Smooth muscle cell (in vitro differentiated cells): ENCODE results near the gene TMEM54. TPM values are rescaled to one million over a fixed set of nuclear protein-coding genes. Genes with fewer than 3 reads are reported as not detected.

ENCODE experiments used
- DNase-seq: peaks from one replicate; lab custom pipeline; 2025; ENCODE audit not compliant: unreplicated experiment; lab: John Stamatoyannopoulos, UW
- H2AFZ ChIP-seq: fragments of 200-600 bp; sonication (generic); 2 replicates; pipeline ENCODE4 v1.6.0; 2016; ENCODE audit warnings: antibody characterized with exemption, low read depth, mild to moderate bottlenecking
- H3F3A ChIP-seq: fragments of 200-600 bp; sonication (generic); 2 replicates; pipeline ENCODE4 v1.6.0; 2017; ENCODE audit warnings: antibody characterized with exemption, low read depth
- H3K27ac ChIP-seq: fragments of 200-600 bp; sonication (generic); 2 replicates; pipeline ENCODE4 v1.5.1; 2016; ENCODE audit warnings: low read depth, mild to moderate bottlenecking
- H3K27me3 ChIP-seq: fragments of 200-600 bp; sonication (generic); 2 replicates; pipeline ENCODE4 v1.6.1; 2016; ENCODE audit warnings: low read depth, mild to moderate bottlenecking
- H3K36me3 ChIP-seq: fragments of 200-600 bp; sonication (generic); 2 replicates; pipeline ENCODE4 v1.5.1; 2016; ENCODE audit warnings: low read depth
- H3K4me1 ChIP-seq: fragments of 200-600 bp; sonication (generic); 2 replicates; pipeline ENCODE4 v1.5.1; 2016; ENCODE audit warnings: low read depth
- H3K4me2 ChIP-seq: fragments of 200-600 bp; sonication (generic); 2 replicates; pipeline ENCODE4 v1.6.0; 2016; ENCODE audit warnings: mild to moderate bottlenecking
- H3K4me3 ChIP-seq: fragments of 200-600 bp; sonication (generic); 2 replicates; pipeline ENCODE4 v1.5.1; 2016; ENCODE audit warnings: mild to moderate bottlenecking
- H3K79me2 ChIP-seq: fragments of 200-600 bp; sonication (generic); 2 replicates; pipeline ENCODE4 v1.6.0; 2016; ENCODE audit warnings: low read depth, mild to moderate bottlenecking
- H3K9ac ChIP-seq: fragments of 200-600 bp; sonication (generic); 2 replicates; pipeline ENCODE4 v1.6.0; 2016; ENCODE audit warnings: low read depth
- H3K9me3 ChIP-seq: fragments of 200-600 bp; sonication (generic); replicated peaks from 2 replicates; pipeline ENCODE4 v1.5.1; 2016; ENCODE audit warnings: low read depth
- H4K20me1 ChIP-seq: fragments of 200-600 bp; sonication (generic); 2 replicates; pipeline ENCODE4 v1.6.0; 2016; ENCODE audit warnings: low read depth
- CTCF ChIP-seq: fragments of 200-600 bp; sonication (generic); IDR thresholded peaks from 2 replicates; pipeline ENCODE4 v1.5.1; 2017; ENCODE audit warnings: borderline replicate concordance, mild to moderate bottlenecking, antibody characterized with exemption; ENCODE audit not compliant: insufficient read depth, poor library complexity, severe bottlenecking
- whole genome bisulfite sequencing: methylation state at CpG from one replicate; pipeline ENCODE4 v1.1.7; 2016; ENCODE audit warnings: low lambda C conversion rate; 5-methylcytosine and 5-hydroxymethylcytosine counted together
- polyA plus RNA-seq: library from polyadenylated mRNA; unstranded; fragments of >200 nt; fragmentation: Nextera tagmentation; extraction: Ambion mirVana; gene quantifications from 2 replicates; pipeline ENCODE4 v1.2.1, GENCODE V29; 2016
- total RNA-seq: library from RNA; depleted of rRNA; stranded (reverse); fragments of >200 nt; gene quantifications from 2 replicates; pipeline ENCODE4 v1.2.3, GENCODE V29; 2014

The TMEM54 gene
- total and polyA plus RNA-seq, 2 experiments from 2014 or later: 59.0 to 84.1 TPM

- 100% methylated on average over 1 of the region's 1 CpG for WGBS
- H3K4me3 ChIP-seq: no peak overlapping the region
These were observed 37.3 kb downstream of the TMEM54 start for GRCh38 chr1:32863881-32864245.

DNA sequence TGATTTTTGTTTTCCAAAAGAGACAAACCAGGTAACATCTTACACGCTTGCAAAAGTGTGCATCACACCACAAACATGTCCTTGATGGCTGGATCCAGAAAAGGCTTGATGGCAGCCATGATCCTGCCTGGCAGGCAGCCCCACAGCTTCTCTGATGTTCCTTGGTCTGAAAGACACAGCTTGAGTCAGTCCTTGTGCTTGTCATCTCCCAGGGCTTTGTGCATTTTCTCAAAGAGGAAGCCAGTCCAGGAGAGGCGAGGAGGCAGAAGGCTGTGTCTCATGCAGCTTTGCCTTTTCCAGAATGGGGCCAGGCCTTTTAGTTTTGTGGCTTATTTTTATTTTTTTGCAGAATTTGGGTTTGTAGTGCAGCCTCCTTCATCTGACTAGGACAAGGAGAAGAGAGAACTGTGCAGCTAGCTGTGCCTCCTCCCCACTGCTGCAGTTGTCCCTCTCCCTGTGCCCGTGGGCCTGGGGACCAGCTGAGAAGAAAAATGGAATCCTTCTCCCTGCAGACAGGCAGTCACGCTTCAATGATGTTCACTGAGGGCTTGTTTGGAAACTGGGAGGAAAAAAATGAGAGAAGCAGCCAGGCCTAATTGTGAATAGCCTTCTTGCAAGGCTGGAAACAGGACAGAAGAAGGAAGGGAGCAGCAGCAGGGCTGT is 37.8 kb downstream of the TMEM54 start:
- WGBS: over 99% methylated on average over 4 of the region's 4 CpGs
- Histone ChIP-seq H4K20me1 (peaks cover 6% of the 10 kb centered on the region), H3K36me3 (no peaks in the 10 kb centered on the region), H3K9ac (no peak overlapping the region), H3K4me1 (no peaks in the 10 kb centered on the region), H3F3A (no peaks in the 10 kb centered on the region), H2AFZ (no peak overlapping the region), H3K9me3 (no peaks in the 10 kb centered on the region), H3K79me2 (no peaks in the 10 kb centered on the region), H3K27ac (no peak overlapping the region), H3K27me3 (no peaks in the 10 kb centered on the region), H3K4me3 (no peak overlapping the region), H3K4me2 (no peak overlapping the region)
- no peak for DNase-seq
- no peak for TF ChIP-seq CTCF

More at GRCh38 chr1:32863881-32864245, 37.3 kb downstream of the TMEM54 start:
- H3K79me2 ChIP-seq: no peaks in the 10 kb centered on the region
- TF ChIP-seq CTCF: no peak
- no peaks in the 10 kb centered on the region for H3F3A ChIP-seq
- H3K4me1 ChIP-seq: no peaks in the 10 kb centered on the region
- H3K9me3 ChIP-seq: no peaks in the 10 kb centered on the region
- no peak overlapping the region for H3K4me2 ChIP-seq
- no peaks in the 10 kb centered on the region for H3K27me3 ChIP-seq
- peaks cover 6% of the 10 kb centered on the region for H4K20me1 ChIP-seq
- no peak overlapping the region for H2AFZ ChIP-seq
- no peak overlapping the region for H3K27ac ChIP-seq
- no peaks in the 10 kb centered on the region for H3K36me3 ChIP-seq
- no peak for DNase-seq
- no peak overlapping the region for H3K9ac ChIP-seq

DNA sequence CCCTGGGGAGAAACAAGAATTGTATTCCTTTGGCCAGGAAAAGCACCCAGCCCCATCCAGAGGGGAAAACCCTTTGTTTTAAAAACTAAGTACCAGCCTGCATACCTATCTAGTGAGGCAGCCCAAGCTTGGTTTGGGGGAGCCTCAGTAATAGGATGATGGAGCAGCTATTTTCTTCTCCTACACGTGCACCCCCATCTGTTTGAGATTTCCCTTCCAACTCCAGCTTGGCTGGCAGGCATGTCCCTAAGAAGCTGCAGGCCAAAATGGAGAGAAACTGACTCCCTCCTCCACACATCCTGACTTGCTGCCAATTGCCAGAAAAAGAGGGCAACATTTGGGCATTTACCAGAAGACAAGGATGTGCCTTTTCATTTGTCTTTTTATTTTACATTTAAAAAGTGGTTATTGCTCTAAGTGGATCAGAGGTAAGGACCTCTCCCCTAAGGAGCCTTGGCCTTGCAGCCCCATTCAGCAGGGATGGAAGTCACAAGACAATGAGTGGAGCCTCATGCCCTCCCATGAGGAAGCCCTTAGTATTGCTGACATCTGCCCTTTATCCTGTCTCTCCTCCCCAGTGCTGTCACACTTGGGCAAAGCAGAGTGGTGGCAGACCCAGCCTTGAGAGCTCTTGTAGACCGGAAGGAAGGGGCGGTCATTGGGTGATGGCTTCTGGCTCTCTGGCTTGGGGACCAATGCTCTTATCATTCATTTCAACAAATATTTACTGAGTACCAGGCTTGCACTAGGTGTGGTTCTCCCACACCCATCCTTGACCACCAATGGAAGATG is 39.1 kb downstream of the TMEM54 start:
- Histone ChIP-seq H3K9ac (no peak overlapping the region), H2AFZ (no peak overlapping the region), H3K4me3 (no peak overlapping the region), H3K36me3 (peaks cover 4% of the 10 kb centered on the region), H3K4me1 (no peaks in the 10 kb centered on the region), H3K9me3 (no peaks in the 10 kb centered on the region), H3K79me2 (no peaks in the 10 kb centered on the region), H4K20me1 (peaks cover 6% of the 10 kb centered on the region), H3K27me3 (no peaks in the 10 kb centered on the region), H3K4me2 (no peak overlapping the region), H3K27ac (no peak overlapping the region), H3F3A (no peaks in the 10 kb centered on the region)
- WGBS: 93% methylated on average over 3 of the region's 3 CpGs
- TF ChIP-seq CTCF: no peak
- DNase-seq: no peak
